Lower lobe of right lung (tissue), 2 donors: ENCODE measurements around the gene NUDT14. TPM values are rescaled to one million over a fixed set of nuclear protein-coding genes. Genes with fewer than 3 reads are reported as not detected.

Experiments
- ATAC-seq, 2 donors: fragments of 200-7000 bp; cut with Tn5 transposase; one replicate each; pipeline ENCODE4 v1.9.1; 2020 to 2022; ENCODE audit warnings: mild to moderate bottlenecking in 2 of 2, moderate library complexity in 2 of 2
- DNase-seq: peaks from one replicate; pipeline ENCODE4 v3.0.0-alpha.2; 2020
- H3K27ac ChIP-seq: fragments of 200-600 bp; one replicate; pipeline ENCODE4 v1.8.0; 2022
- H3K27me3 ChIP-seq: fragments of 200-600 bp; one replicate; pipeline ENCODE4 v1.8.0; 2022; ENCODE audit warnings: low read depth
- H3K36me3 ChIP-seq: fragments of 200-600 bp; one replicate; pipeline ENCODE4 v1.8.0; 2022; ENCODE audit warnings: mild to moderate bottlenecking
- H3K4me1 ChIP-seq: fragments of 200-600 bp; one replicate; pipeline ENCODE4 v1.8.0; 2022
- H3K4me3 ChIP-seq: fragments of 200-600 bp; one replicate; pipeline ENCODE4 v1.8.0; 2022; ENCODE audit warnings: mild to moderate bottlenecking
- H3K9me3 ChIP-seq: fragments of 200-600 bp; one replicate; pipeline ENCODE4 v1.8.0; 2022
- CTCF ChIP-seq: fragments of 200-600 bp; IDR thresholded peaks from one replicate; pipeline ENCODE4 v1.8.0; 2022; ENCODE audit warnings: antibody characterized with exemption, mild to moderate bottlenecking
- intact Hi-C: fragments of 100-400 bp; cut with DNase I; formaldehyde crosslinking; loops from one replicate; pipeline ENCODE4 v1.11.0; 2022
- total RNA-seq: library from RNA; stranded (reverse); fragmentation: NEBNext Ultra II Directional; extraction: Animal tissue kit (Norgen Biotek cat#: 25700); gene quantifications from one replicate; pipeline ENCODE4 v1.2.1, GENCODE V29; 2021
- donor health status: DM: no; HTN: yes; CAD: no; lungs with severe emphysema.

Gene NUDT14
- total RNA-seq, 1 donor from 2014 or later = 54.5 TPM

- Histone ChIP-seq H3K36me3 (no peaks in the 10 kb centered on the region), H3K4me3 (no peak overlapping the region), H3K4me1 (no peaks in the 10 kb centered on the region), H3K27ac (no peak overlapping the region), H3K27me3 (no peaks in the 10 kb centered on the region), H3K9me3 (peaks cover 21% of the 10 kb centered on the region)
- intact Hi-C loops = no loop called here
- TF ChIP-seq CTCF = no peak
- DNase-seq (no peak), ATAC-seq (no peak)
These were observed 45.3 kb downstream of the NUDT14 start for GRCh38 chr14:105135700-105136395.

- H3K4me3 ChIP-seq = no peak overlapping the region
- DNase-seq (no peak), ATAC-seq (no peak)
- intact Hi-C loops = no loop called here
- H3K9me3 ChIP-seq = peaks cover 9% of the 10 kb centered on the region
- TF ChIP-seq CTCF = no peak
- H3K36me3 ChIP-seq = no peaks in the 10 kb centered on the region
- no peaks in the 10 kb centered on the region for H3K4me1 ChIP-seq
- H3K27me3 ChIP-seq = no peaks in the 10 kb centered on the region
- H3K27ac ChIP-seq = no peak overlapping the region
These were observed 48.0 kb downstream of the NUDT14 start for GRCh38 chr14:105132921-105133654.

GRCh38 chr14:105131241-105131640, 49.9 kb downstream of the NUDT14 start:
- ATAC-seq = no peak
- intact Hi-C loops = no loop called here
- no peaks in the 10 kb centered on the region for H3K27me3 ChIP-seq

DNA sequence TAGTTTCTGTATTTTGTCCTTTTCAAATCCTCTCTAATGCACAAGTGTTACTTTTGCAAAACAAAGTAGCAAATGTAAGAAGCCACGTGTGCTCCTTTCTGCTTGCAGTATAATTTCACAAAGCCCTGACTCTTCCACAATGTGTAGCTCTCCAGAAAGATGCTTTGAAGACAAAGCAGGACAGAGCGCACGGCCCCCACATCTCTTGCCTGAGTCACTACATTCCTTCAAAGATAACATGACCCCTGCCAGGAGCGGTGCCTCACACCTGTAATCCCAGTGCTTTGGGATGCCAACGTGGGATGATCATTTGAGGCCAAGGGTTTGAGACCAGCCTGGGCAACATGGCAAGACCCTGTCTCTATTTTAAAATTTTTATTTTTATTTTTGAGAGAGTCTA, 53.1 kb downstream of the NUDT14 start:
- Histone ChIP-seq H3K27me3 (peaks cover 3% of the 10 kb centered on the region), H3K36me3 (no peaks in the 10 kb centered on the region), H3K27ac (no peak overlapping the region), H3K4me3 (no peak overlapping the region), H3K4me1 (no peaks in the 10 kb centered on the region), H3K9me3 (peaks cover 9% of the 10 kb centered on the region)
- DNase-seq = no peak
- no peak for ATAC-seq
- TF ChIP-seq CTCF = no peak
- intact Hi-C loops = no loop called here

More at GRCh38 chr14:105131241-105131640, 49.9 kb downstream of the NUDT14 start:
- no peaks in the 10 kb centered on the region for H3K4me1 ChIP-seq
- DNase-seq = no peak
- H3K27ac ChIP-seq = no peak overlapping the region
- H3K9me3 ChIP-seq = peaks cover 9% of the 10 kb centered on the region
- TF ChIP-seq CTCF = no peak
- no peak overlapping the region for H3K4me3 ChIP-seq
- no peaks in the 10 kb centered on the region for H3K36me3 ChIP-seq

GRCh38 chr14:105126981-105127329, 54.2 kb downstream of the NUDT14 start:
- intact Hi-C loops = no loop called here
- DNase-seq (no peak), ATAC-seq (no peak)
- peaks cover 3% of the 10 kb centered on the region for H3K27me3 ChIP-seq
- no peak overlapping the region for H3K27ac ChIP-seq
- H3K36me3 ChIP-seq = no peaks in the 10 kb centered on the region
- H3K4me1 ChIP-seq = no peaks in the 10 kb centered on the region
- H3K9me3 ChIP-seq = peaks cover 8% of the 10 kb centered on the region
- H3K4me3 ChIP-seq = no peak overlapping the region
- TF ChIP-seq CTCF = no peak
